ENCODE measurements around the gene SEL1L3.

GRCh38 chr4:25782482-25782881, 80.3 kb downstream of the SEL1L3 start:
- TF ChIP-seq CTCF (IDR thresholded peaks at IDR 0.05; ENCODE audit: insufficient read depth, low read length, poor library complexity, severe bottlenecking) (no peak), EZH2phosphoT487 (conservative IDR thresholded peaks at IDR 0.05; ENCODE audit: low read length) (no peak)

Data from SU-DHL-6 (cell line).